ENCODE data around the gene TMEM258.

DNA sequence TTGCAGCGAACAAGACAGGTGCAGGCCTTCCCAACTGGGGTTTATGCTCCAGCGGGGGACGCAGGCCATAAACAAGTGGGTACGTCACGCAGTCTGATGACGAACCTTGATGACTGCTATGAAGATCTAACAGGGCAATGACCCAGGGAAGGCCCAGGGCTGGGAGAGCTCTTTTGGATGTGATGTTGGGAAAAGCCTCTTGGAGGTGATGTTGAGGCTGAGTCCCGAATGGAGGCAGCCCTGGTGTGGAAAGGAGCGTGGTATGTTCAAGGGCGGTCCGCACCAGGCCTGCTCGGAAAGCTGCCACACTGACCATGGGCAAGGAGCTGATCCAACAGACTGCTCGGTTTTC lies 41.5 kb upstream of the TMEM258 start:
- TF ChIP-seq MAZ (CRISPR knock-in tag; conservative IDR thresholded peaks at IDR 0.05 in 1 of 2, IDR thresholded peaks at IDR 0.05 in 1 of 2) (no peak), STAG1 (CRISPR knock-in tag; IDR thresholded peaks at IDR 0.05; ENCODE audit: borderline replicate concordance) (no peak), JUND (IDR thresholded peaks at IDR 0.05; ENCODE audit: borderline replicate concordance, low read depth, low read length) (no peak), JUND (tag; IDR thresholded peaks at IDR 0.05; ENCODE audit: borderline replicate concordance, low read depth, low read length) (no peak), SMAD1 (IDR thresholded peaks at IDR 0.05; ENCODE audit: low read depth, low read length, partially characterized antibody) (no peak)

Measured in K562 (cell line).